Brain pericyte (primary cell): ENCODE results near the gene SYNGAP1.

Experiments used
- DNase-seq: peaks from one replicate; pipeline ENCODE4 v3.0.0-alpha.2; 2012; ENCODE audit warnings: low read depth, low spot score

Gene SYNGAP1

DNA sequence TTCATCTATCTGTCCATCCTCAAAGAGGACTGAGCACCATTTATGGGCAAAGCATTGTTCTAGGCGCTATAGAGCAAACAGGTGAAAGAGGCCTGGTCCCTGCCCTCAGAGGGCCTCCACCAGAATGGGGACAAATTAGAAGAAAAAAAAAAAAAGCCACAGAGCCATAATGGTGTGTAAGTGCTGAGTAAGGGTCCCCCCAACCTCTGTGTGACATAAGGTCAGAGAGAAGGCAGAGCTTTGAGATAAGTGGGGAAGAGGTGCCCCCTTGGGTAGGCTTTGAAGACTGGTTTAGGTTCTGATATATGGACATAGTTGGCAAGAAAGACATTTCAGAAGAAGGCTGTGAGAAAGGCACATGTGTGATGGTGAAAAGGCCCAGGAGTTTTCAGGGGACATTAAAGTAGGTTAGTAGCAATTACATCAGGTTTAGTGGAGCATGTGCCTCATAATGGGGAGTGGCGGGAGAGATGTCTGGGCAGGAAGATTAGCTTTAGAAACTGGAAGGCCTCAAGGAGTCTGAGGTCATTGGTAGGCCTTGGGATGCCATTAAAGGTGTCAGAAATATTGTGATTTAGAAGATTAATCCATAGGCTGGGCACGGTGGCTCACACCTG is 19.2 kb downstream of the SYNGAP1 start:
- no peak for DNase-seq

DNA sequence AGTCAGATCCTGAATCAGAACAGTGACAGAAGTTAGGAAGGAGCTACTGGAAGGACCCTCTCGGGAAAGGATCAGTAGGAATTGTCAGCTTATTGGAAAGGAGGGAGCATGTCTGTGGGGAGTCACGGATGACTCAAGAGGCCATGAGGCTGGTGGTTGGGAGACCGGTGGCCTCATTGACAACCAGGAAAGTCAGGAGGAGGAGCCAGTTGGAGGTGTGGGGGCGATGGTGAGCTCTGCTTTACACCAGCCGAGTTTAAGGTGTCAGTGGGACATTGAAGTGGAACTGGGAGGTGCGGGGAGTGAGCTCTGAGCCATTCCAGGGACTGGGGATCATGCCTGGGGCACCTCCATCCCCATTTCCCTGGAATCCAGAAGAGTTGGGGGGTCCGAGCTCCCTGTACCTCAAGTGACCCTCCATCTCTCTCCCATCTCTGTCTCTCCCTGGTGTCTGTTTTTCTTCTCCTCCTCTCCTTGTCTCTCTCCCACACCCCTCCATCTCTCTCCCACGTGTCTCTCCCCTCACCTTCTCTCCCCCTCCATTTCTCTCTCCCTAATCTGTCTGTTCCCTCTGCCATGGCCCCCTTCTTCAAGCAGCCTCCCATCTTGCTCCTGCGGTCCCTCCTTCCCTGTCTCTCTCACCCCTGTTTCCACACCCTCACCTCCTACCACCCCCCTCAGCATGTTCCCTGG is 20.2 kb downstream of the SYNGAP1 start:
- no peak for DNase-seq

DNA sequence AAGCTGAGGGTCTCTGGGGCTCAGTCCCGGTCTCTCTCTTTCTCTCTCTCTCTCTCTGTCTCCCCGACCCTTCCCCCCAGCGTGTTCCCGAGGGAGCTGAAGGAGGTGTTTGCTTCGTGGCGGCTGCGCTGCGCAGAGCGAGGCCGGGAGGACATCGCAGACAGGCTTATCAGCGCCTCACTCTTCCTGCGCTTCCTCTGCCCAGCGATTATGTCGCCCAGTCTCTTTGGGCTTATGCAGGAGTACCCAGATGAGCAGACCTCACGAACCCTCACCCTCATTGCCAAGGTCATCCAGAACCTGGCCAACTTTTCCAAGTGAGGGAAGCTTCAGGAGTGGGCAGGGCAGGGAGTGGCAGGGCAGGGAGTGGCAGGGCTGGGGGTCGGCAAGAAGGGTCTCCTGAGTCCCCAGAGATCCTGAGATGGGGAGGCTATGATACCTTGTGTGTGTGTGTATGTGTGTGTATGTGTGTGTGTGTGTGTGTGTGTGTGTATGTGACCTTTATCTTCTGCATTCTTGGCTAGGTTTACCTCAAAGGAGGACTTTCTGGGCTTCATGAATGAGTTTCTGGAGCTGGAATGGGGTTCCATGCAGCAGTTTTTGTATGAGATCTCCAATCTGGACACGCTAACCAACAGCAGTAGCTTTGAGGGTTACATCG is 20.9 kb downstream of the SYNGAP1 start:
- no peak for DNase-seq

DNA sequence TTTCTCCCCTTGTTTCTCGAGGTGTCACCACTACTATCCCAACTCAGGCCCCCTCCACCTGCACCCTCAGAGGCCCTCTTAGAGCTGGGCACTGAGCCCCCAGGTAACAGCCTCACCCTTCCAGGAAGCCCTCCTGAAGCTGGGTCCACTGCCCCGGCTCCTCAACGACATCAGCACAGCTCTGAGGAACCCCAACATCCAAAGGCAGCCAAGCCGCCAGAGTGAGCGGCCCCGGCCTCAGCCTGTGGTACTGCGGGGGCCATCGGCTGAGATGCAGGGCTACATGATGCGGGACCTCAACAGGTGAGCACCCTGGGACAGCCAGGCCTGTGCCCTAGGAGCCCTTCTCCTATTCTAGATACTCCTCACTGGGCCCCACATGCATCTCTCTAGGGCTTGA is 21.6 kb downstream of the SYNGAP1 start:
- no peak for DNase-seq

DNA sequence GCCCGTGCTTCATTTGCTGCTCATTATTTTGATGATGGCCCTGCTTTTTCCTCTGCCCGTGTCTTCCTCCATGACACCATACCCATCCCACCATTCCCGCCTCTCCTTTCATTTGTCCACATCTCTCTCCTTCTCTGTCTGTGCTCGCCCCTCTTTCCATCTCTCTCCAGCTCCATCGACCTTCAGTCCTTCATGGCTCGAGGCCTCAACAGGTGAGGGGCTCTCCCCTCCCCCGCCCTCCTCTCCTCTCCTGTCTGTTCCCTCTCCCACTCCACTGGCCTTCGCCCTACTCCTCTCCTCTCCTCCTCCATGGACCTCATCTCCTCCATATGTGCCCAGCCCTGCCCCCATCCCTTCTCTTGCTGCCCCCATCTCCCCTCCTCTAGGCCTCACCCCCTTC is 22.4 kb downstream of the SYNGAP1 start:
- no peak for DNase-seq

DNA sequence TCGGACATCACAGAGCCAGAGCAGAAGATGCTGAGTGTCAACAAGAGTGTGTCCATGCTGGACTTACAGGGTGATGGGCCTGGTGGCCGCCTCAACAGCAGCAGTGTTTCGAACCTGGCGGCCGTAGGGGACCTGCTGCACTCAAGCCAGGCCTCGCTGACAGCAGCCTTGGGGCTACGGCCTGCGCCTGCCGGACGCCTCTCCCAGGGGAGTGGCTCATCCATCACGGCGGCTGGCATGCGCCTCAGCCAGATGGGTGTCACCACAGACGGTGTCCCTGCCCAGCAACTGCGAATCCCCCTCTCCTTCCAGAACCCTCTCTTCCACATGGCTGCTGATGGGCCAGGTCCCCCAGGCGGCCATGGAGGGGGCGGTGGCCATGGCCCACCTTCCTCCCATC is 23.2 kb downstream of the SYNGAP1 start:
- no peak for DNase-seq

DNA sequence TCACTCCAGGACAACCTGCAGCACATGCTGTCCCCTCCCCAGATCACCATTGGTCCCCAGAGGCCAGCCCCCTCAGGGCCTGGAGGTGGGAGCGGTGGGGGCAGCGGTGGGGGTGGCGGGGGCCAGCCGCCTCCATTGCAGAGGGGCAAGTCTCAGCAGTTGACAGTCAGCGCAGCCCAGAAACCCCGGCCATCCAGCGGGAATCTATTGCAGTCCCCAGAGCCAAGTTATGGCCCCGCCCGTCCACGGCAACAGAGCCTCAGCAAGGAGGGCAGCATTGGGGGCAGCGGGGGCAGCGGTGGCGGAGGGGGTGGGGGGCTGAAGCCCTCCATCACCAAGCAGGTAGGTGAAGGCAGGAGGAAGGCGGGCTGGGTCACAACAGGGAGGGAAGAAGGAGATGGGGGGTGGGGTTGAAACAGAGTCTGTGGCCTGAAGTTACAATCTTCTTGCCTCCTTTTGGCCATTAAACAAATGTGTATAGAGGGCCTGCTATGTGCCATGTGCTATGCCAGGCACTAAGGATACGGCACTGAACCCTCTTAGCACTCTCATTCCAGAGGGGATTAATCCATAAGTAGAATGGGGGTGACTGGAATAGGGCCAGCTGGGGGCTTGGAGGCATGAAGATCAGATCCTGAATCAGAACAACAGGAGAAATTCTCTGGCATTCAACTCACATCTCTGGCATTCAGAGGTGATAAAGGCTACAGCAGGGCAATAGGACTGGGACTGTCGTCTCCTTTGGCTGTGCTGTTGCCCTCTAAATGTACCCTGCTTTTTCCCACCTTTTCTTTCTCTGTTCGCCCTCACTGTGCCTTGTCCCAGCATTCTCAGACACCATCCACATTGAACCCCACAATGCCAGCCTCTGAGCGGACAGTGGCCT is 24.0 kb downstream of the SYNGAP1 start:
- no peak for DNase-seq

DNA sequence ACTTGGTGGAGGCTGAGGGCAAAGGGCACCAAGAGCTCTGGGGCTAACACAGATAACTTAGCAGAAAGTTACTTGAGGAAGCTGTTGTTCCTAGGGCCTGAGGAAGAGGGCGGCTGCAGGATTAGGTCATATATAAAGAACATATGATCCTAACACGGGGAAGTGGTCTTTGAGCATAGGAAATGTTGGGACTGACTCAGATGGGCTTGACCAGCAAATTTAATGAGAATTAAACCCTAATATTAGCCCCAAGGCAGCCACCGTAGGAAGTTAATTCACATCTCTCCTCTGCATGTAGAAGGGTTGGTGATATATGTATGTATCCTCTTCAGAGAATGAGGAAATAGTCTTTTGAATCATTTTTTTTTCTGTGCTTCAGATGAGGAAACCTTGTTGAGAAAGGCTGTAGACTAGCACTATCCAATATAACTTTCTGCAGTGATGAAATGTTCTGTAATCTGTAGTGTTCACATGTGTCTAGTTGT is 25.3 kb downstream of the SYNGAP1 start:
- DNase-seq = no peak

DNA sequence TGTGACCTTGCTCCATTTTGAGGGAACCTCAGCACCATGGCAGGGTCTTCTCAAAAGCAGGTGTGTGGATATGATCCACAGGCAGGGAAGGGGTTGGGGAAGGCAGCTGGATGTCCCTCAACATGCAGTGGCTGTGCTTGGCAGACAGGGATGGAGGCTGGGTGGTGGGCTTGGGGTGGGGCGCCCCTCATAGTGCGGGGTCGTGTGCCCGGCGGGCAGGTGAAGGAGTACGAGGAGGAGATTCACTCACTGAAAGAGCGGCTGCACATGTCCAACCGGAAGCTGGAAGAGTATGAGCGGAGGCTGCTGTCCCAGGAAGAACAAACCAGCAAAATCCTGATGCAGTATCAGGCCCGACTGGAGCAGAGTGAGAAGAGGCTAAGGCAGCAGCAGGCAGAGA is 26.5 kb downstream of the SYNGAP1 start:
- DNase-seq = no peak

DNA sequence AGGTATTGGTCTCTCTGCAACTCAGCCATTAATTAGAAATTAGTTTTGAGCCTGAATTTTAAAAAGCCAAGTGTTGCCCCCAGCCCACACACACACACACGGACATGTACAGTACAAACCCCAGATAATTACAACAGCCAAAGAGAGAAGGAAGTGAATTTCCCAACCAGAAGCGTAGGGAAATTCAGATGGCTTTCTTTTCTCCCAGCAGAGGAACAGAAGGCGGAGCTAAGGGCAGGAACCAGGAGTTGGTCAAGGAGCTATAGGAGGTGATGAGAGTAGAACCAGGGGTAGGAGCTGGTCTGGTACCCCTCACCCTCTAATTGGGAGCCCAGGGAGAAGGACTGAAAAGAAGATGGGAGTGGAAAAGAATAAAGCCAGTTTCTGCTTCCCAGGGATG is 30.6 kb downstream of the SYNGAP1 start:
- DNase-seq = no peak

DNA sequence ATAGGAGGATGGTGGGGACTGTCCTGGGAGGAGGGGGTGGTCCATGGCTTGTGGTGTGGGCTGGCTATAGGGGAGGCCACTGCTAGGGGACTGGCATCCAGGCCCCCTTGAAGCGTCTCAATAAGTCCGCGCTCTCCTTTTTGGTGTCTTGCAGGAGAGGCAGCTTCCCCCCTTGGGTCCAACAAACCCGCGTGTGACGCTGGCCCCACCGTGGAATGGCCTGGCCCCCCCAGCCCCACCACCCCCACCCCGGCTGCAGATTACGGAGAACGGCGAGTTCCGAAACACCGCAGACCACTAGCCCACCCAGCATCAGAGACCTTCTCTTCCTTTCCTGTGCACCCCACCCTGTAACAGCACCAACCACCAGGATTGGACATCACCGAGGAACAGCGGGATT is 31.7 kb downstream of the SYNGAP1 start:
- DNase-seq = no peak

DNA sequence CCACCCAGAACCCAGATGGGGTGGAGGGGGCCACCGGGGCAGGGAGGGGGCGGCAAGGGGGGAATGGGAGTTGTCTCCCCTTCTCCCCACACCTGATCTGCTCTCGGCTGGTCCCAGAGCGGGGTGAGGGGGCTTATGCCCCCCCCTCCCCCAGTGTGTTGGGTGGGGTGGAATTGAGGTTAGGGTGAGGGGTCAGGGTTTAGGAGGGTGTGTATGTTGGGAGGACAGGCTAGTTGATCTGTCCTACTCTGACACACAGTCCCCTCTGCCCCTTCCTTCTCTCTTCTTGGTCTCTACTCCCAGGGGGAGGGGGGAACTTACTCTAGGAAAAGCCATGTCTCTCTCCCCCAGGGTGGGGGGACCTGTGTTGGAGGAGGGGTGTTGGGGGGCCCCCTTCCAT is 32.6 kb downstream of the SYNGAP1 start:
- DNase-seq = no peak

DNA sequence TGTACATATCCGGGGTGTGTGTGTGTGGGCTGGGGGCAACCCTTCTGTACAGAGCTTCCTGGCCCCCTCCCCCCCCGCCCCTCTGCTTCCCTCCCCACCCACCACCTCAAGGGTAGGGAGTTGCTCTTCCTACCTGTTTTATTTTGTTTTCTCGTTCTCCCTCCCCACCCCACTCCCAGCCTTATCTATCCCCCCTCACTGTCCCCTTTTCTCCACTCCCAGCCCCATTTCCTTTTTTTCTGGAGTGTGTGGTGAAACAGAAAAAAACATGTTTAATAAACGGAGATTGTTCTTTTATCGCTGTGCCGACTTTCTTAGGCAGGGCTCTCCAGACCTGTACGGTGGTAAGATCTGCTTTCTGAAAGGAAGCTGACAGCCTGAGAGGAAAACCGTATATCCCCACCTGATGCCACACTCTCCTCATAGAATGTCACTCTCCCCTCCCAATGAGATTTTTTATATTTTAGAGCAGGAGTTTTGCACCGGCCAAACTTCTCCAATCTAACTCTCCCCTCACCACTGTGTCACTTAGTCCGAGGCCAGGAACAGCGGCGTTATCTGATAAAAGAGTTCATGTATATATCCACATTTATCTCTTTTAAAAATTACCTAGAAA is 33.6 kb downstream of the SYNGAP1 start:
- no peak for DNase-seq

DNA sequence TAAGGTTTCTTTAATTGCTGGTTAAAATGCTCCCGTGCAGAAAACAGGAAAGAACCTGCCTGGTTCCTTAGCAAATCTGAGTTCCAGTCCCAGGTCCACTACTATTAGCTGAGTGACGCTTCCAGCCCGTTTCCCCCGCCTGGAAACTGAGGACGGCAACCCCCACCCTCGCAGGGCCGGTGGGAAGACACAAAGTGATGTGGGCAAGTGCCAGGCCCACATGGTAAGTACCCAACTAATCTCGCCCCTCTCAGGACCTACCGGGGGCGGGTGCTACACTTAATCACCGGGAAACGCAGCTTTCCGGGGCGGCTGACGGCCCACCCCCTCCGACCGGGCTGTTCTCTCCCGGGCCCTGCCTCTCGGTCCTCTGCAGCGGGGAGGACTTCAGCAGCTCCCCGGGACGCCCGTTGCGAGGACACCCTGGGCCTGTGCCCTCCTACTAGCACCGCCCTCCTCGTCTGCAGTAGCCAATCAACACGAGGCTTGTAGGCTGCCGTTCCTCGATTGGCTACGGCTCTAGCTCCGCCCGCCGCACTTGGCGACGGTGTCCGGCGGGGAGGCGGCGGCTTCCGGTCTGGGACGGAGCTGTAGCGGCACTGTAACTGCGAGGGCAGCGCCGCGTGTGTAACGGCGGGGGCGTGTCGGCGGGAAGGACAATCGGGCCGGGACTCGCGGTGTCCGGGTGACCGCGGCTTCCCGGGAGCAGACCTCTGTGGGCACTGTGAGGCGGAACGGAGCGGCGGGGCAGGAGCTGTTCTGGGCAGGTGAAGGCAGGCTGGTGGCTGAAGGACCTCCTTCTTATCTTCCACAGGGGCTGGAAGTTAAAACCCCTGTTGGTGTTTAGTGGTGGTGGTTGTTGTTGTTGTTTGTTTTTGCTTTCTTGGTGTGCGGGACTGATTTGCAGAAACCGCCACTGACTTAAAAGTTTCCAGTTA is 34.4 kb downstream of the SYNGAP1 start, which contains the start of gene ZBTB9:
TSS of gene ZBTB9 (plus strand) at position 568 of the 938 bp plus-strand sequence. CDS start 525 bp downstream, outside the sequence.
- peak; percentile 88 for DNase-seq

DNA sequence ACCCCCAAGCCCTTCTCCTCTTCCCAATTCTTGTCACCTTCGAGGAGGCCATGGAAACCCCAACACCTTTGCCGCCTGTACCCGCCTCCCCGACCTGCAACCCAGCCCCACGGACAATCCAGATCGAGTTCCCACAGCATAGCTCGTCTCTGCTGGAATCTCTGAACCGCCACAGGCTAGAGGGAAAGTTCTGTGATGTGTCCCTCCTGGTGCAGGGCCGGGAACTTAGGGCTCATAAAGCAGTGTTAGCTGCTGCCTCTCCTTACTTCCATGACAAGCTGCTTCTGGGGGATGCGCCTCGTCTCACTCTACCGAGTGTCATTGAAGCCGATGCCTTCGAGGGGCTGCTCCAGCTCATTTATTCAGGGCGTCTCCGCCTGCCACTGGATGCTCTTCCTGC is 35.2 kb downstream of the SYNGAP1 start:
- DNase-seq = no peak

DNA sequence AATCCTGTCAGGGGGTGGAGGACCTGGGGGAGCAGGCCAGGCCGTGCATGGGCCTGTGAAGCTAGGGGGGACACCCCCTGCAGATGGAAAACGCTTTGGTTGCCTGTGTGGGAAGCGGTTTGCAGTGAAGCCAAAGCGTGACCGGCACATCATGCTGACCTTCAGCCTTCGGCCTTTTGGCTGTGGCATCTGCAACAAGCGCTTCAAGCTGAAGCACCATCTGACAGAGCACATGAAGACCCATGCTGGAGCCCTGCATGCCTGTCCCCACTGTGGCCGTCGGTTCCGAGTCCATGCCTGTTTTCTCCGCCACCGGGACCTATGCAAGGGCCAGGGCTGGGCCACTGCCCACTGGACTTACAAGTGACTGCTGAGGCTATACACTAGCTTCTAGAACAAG is 36.3 kb downstream of the SYNGAP1 start:
- no peak for DNase-seq

DNA sequence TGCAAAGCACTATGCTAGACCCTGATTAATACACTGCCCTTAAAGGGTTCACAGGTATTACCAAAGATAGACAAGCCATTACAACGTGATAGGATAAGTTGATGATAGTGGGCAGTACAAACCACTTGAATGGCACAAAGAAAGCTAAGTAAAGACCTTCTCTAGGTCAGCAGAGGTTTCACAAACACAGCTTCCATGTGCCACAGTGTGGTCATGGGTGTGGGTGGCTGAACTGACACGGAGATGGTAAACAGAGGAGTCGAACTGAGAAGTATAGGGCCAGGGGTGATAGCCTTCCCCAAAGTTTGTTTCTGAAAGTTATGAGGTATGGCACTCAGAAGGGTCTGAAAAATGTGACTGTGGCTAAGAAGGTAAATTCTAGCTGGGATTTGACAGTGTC is 38.8 kb downstream of the SYNGAP1 start:
- no peak for DNase-seq

DNA sequence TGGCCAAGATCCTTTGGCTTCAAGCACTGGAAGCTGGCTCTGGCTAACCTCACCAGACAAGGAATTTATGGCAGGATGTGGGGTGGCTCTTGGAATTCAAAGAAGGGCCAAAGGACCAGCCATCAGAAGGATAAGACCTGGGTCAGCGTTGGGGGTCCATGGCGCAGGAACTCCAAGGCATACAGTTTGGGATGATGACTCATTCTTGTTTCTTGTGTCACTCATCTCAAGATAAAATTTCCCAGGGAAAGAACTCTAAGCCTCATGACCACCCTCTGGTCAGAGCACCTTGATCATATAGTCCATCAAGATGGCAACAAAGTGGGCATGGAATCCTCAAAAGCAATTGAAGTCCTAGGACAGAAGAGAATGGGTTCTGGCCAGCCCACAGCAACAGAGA is 39.4 kb downstream of the SYNGAP1 start:
- DNase-seq = no peak

DNA sequence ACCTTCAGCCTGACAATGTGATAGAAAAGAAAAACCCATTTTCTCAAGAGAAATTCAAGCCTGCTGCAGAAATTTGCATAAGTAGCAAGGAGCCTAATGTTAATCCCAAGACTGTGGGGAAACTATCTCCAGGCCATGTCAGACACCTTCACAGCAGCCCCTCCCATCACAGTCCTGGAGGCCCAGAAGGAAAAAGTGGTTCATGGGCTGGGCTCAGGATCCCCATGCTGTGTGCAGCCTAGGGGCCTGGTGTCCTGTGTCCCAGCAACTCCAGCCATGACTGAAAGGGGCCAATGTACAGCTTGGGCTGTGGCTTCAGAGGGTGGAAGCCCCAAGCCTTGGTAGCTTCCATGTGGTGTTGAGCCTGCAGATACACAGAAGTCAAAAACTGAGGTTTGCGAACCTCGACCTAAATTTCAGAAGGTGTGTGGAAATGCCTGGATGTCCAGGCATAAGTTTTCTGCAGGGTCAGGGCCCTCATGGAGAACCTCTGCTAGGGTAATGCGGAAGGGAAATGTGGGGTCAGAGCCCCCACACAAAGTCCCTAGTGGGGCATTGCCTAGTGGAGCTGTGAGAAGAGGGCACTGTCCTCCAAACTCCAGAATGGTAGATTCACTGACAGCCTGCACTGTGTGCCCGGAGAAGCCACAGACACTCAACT is 46.3 kb downstream of the SYNGAP1 start:
- no peak for DNase-seq

DNA sequence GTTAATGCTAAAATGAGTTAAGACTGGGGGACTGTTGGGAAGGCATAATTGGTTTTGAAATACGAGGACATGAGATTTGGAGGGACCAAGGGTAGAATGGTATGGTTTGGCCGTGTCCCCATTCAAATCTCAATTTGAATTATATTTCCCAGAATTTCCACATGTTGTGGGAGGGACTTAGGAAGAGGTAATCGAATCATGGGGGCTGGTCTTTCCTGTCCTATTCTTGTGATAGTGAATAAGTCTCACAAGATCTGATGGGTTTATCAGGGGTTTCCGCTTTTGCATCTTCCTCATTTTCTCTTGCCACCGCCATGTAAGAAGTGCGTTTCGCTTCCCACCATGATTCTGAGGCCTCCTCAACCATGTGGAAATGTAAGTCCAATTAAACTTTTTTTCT is 47.2 kb downstream of the SYNGAP1 start:
- DNase-seq = no peak
